ENCODE results near the gene PFKM.
"Not testable (repeated sequence)": the region's sequence is repeated elsewhere in the genome, so short reads cannot be mapped to it uniquely, and the experiment has no call there.

Gene PFKM

GRCh38 chr12:48121522-48121921, 2.4 kb downstream of the PFKM start:
- Mint-ChIP-seq H3K9me3 (no peaks in the 10 kb centered on the region), H3K36me3 (ENCODE audit: insufficient read depth) (peaks cover 1% of the 10 kb centered on the region), H3K27me3 (peaks cover 7% of the 10 kb centered on the region), H3K27ac (ENCODE audit: low read depth) (no peak overlapping the region), H3K4me1 (peaks cover 13% of the 10 kb centered on the region), H3K4me3 (no peak overlapping the region)
- no peak for ATAC-seq (replicated peaks; ENCODE audit: extremely low read depth, poor library complexity, severe bottlenecking)
- DNase-seq (ENCODE audit: low spot score in 2 of 2): no peak

GRCh38 chr12:48122065-48122834, 3.1 kb downstream of the PFKM start:
- DNase-seq (ENCODE audit: low spot score in 2 of 2): no peak
- ATAC-seq (replicated peaks; ENCODE audit: extremely low read depth, poor library complexity, severe bottlenecking): no peak
- Mint-ChIP-seq H3K36me3 (ENCODE audit: insufficient read depth) (peaks cover 1% of the 10 kb centered on the region), H3K4me3 (no peak overlapping the region), H3K27me3 (peaks cover 7% of the 10 kb centered on the region), H3K27ac (ENCODE audit: low read depth) (no peak overlapping the region), H3K9me3 (no peaks in the 10 kb centered on the region), H3K4me1 (peaks cover 13% of the 10 kb centered on the region)

DNA sequence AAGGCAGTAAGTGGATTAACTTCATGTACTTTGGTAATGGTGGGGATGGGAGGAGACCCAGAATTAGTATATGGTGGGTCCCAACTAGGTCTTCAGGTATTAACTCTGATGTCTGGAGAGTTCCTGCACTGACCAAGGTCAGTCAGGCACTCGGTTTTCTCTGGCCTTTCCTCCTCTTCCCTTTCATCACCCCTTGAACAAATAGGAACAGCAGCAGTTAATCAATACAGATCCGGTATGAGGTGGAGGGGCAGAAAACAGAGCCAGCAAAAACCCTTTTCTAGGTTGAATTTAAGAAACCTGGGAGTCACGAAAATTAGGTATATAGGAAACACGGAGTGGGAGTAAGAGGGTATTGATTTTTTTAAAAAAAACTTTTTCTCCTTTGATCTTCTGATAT, 4.0 kb downstream of the PFKM start:
- no peak for DNase-seq (ENCODE audit: low spot score in 2 of 2)
- Mint-ChIP-seq H3K27me3 (peaks cover 7% of the 10 kb centered on the region), H3K9me3 (no peaks in the 10 kb centered on the region), H3K27ac (ENCODE audit: low read depth) (no peak overlapping the region), H3K36me3 (ENCODE audit: insufficient read depth) (peaks cover 4% of the 10 kb centered on the region), H3K4me1 (peaks cover 13% of the 10 kb centered on the region), H3K4me3 (no peak overlapping the region)
- no peak for ATAC-seq (replicated peaks; ENCODE audit: extremely low read depth, poor library complexity, severe bottlenecking)

GRCh38 chr12:48125542-48125941, 6.4 kb downstream of the PFKM start:
- H3K36me3 Mint-ChIP-seq (ENCODE audit: insufficient read depth); H3K27me3 Mint-ChIP-seq; H3K27ac Mint-ChIP-seq (ENCODE audit: low read depth); ATAC-seq (replicated peaks; ENCODE audit: extremely low read depth, poor library complexity, severe bottlenecking); H3K9me3 Mint-ChIP-seq; H3K4me3 Mint-ChIP-seq; DNase-seq (ENCODE audit: low spot score in 2 of 2); H3K4me1 Mint-ChIP-seq: not testable (repeated sequence)

DNA sequence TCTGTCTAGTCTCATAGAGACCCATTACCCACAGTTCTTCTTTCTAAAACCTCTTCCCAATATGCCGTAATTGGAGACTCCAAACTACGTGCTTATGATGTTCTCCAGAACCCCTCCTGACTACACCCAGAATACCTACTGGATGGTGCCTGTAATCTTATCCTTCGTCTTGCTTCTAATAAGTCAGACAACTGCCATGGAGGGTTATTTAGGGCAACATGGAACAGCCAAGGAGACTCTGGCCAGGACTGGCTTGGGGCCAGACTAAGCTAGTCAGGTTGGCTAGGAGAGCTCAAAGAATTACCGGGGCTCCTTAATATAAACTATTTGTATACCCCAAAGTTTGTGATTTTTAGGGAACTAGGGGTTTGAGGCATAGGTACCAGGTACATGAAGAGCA, 6.8 kb downstream of the PFKM start:
- no peak overlapping the region for H3K27ac Mint-ChIP-seq (ENCODE audit: low read depth)
- H3K4me1 Mint-ChIP-seq: no peaks in the 10 kb centered on the region
- no peaks in the 10 kb centered on the region for H3K9me3 Mint-ChIP-seq
- H3K4me3 Mint-ChIP-seq: no peak overlapping the region
- DNase-seq (ENCODE audit: low spot score in 2 of 2) (no peak), ATAC-seq (replicated peaks; ENCODE audit: extremely low read depth, poor library complexity, severe bottlenecking) (no peak)
- H3K36me3 Mint-ChIP-seq (ENCODE audit: insufficient read depth): peaks cover 3% of the 10 kb centered on the region
- no peaks in the 10 kb centered on the region for H3K27me3 Mint-ChIP-seq

GRCh38 chr12:48126953-48127630, 7.9 kb downstream of the PFKM start:
- peaks cover 3% of the 10 kb centered on the region for H3K36me3 Mint-ChIP-seq (ENCODE audit: insufficient read depth)
- no peaks in the 10 kb centered on the region for H3K4me1 Mint-ChIP-seq
- H3K27me3 Mint-ChIP-seq: no peaks in the 10 kb centered on the region
- no peaks in the 10 kb centered on the region for H3K9me3 Mint-ChIP-seq
- no peak for ATAC-seq (replicated peaks; ENCODE audit: extremely low read depth, poor library complexity, severe bottlenecking)
- no peak for DNase-seq (ENCODE audit: low spot score in 2 of 2)
- no peak overlapping the region for H3K27ac Mint-ChIP-seq (ENCODE audit: low read depth)
- no peak overlapping the region for H3K4me3 Mint-ChIP-seq

DNA sequence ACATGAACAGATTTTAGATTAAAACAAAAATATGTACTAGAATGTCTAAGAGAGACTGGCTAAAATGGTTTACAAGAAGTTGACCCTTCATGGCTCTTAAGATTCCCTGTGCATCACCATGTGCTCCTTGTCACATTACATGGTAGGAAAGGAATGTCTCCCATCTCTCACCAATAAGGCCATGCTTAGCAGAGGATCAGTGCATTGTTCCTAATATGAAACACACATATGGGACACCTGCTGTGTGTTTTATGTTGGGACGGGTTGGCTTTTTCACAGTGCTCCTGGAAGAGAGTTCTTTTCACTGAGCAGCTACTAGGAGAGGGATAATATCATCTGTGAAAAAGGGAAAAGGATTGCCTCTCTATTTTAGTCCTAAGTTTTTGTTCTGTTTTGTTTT, 9.6 kb downstream of the PFKM start:
- peaks cover 3% of the 10 kb centered on the region for H3K36me3 Mint-ChIP-seq (ENCODE audit: insufficient read depth)
- ATAC-seq (replicated peaks; ENCODE audit: extremely low read depth, poor library complexity, severe bottlenecking) (no peak), DNase-seq (ENCODE audit: low spot score in 2 of 2) (no peak)
- no peak overlapping the region for H3K27ac Mint-ChIP-seq (ENCODE audit: low read depth)
- no peaks in the 10 kb centered on the region for H3K9me3 Mint-ChIP-seq
- no peaks in the 10 kb centered on the region for H3K27me3 Mint-ChIP-seq
- no peaks in the 10 kb centered on the region for H3K4me1 Mint-ChIP-seq
- no peak overlapping the region for H3K4me3 Mint-ChIP-seq

DNA sequence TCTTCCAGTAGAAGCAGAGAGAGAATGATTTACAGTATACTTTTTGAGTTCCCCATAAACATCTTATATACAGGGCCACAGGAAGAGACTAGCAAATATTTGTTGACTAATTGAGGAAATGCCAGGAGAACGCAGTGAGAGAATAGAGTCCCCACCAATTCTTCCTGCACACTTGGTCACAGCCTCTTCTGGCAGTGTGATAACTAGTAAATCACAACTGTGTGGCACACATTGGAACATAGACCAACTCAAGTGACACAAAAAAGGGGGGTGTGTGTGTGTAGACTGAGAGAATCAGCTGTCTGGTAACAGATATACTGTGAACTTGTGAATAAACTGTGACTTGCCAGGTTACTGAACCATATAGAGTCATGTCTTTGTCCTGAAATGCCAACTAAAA, 10.2 kb downstream of the PFKM start:
- DNase-seq (ENCODE audit: low spot score in 2 of 2): no peak
- ATAC-seq (replicated peaks; ENCODE audit: extremely low read depth, poor library complexity, severe bottlenecking): no peak
- Mint-ChIP-seq H3K27me3 (no peaks in the 10 kb centered on the region), H3K4me3 (no peak overlapping the region), H3K4me1 (no peaks in the 10 kb centered on the region), H3K27ac (ENCODE audit: low read depth) (no peak overlapping the region), H3K9me3 (no peaks in the 10 kb centered on the region), H3K36me3 (ENCODE audit: insufficient read depth) (peaks cover 4% of the 10 kb centered on the region)

GRCh38 chr12:48131517-48131916, 12.4 kb downstream of the PFKM start:
- H3K9me3 Mint-ChIP-seq: no peaks in the 10 kb centered on the region
- no peaks in the 10 kb centered on the region for H3K4me1 Mint-ChIP-seq
- peaks cover 7% of the 10 kb centered on the region for H3K36me3 Mint-ChIP-seq (ENCODE audit: insufficient read depth)
- no peaks in the 10 kb centered on the region for H3K27me3 Mint-ChIP-seq
- DNase-seq (ENCODE audit: low spot score in 2 of 2) (no peak), ATAC-seq (replicated peaks; ENCODE audit: extremely low read depth, poor library complexity, severe bottlenecking) (no peak)
- no peak overlapping the region for H3K4me3 Mint-ChIP-seq
- H3K27ac Mint-ChIP-seq (ENCODE audit: low read depth): no peak overlapping the region

DNA sequence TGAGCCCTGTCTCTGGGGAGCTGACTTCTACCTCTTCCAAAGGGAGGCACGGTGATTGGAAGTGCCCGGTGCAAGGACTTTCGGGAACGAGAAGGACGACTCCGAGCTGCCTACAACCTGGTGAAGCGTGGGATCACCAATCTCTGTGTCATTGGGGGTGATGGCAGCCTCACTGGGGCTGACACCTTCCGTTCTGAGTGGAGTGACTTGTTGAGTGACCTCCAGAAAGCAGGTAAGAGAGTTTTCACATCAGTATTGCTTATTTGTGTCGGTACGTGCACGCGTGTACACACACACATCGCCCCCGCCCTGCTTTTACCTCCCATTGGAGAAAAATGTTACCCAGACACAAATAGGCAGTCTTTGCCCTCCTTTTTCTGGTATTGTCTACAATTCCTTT, 13.7 kb downstream of the PFKM start:
- H3K4me1 Mint-ChIP-seq: no peaks in the 10 kb centered on the region
- no peaks in the 10 kb centered on the region for H3K9me3 Mint-ChIP-seq
- H3K4me3 Mint-ChIP-seq: no peak overlapping the region
- H3K27ac Mint-ChIP-seq (ENCODE audit: low read depth): no peak overlapping the region
- peaks cover 5% of the 10 kb centered on the region for H3K36me3 Mint-ChIP-seq (ENCODE audit: insufficient read depth)
- no peak for DNase-seq (ENCODE audit: low spot score in 2 of 2)
- H3K27me3 Mint-ChIP-seq: no peaks in the 10 kb centered on the region
- no peak for ATAC-seq (replicated peaks; ENCODE audit: extremely low read depth, poor library complexity, severe bottlenecking)

DNA sequence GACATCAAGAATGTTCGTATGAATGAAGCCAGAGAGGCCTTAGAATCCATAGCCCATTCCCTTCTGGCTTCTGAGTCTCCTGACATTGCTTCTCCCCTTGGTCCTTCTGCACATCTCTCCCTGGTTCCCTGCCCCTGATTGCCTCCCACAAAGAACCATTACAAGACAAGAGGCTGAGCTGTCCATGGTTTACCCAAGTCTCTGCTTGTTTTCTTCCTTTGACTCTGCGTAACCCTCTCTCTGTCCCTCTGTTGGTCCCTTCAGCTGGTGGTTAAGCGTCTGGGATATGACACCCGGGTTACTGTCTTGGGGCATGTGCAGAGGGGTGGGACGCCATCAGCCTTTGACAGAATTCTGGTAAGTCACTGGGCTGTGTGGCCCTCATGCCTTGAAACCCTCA, 15.9 kb downstream of the PFKM start:
- ATAC-seq (replicated peaks; ENCODE audit: extremely low read depth, poor library complexity, severe bottlenecking) (no peak), DNase-seq (ENCODE audit: low spot score in 2 of 2) (no peak)
- H3K36me3 Mint-ChIP-seq (ENCODE audit: insufficient read depth): peaks cover 5% of the 10 kb centered on the region
- H3K4me1 Mint-ChIP-seq: no peaks in the 10 kb centered on the region
- H3K4me3 Mint-ChIP-seq: no peak overlapping the region
- no peaks in the 10 kb centered on the region for H3K27me3 Mint-ChIP-seq
- no peaks in the 10 kb centered on the region for H3K9me3 Mint-ChIP-seq
- no peak overlapping the region for H3K27ac Mint-ChIP-seq (ENCODE audit: low read depth)

GRCh38 chr12:48142818-48143674, 23.9 kb downstream of the PFKM start:
- Mint-ChIP-seq H3K4me1 (no peaks in the 10 kb centered on the region), H3K9me3 (no peaks in the 10 kb centered on the region), H3K27ac (ENCODE audit: low read depth) (no peak overlapping the region), H3K36me3 (ENCODE audit: insufficient read depth) (peaks cover 22% of the 10 kb centered on the region), H3K4me3 (no peak overlapping the region), H3K27me3 (no peaks in the 10 kb centered on the region)
- DNase-seq (ENCODE audit: low spot score in 2 of 2): no peak
- no peak for ATAC-seq (replicated peaks; ENCODE audit: extremely low read depth, poor library complexity, severe bottlenecking)
